SIG-M5 treated with dmso at 0.1 percent for 504 hours (cell line): ENCODE measurements around the gene KAT2A.
"Not testable (repeated sequence)": the region's sequence is repeated elsewhere in the genome, so short reads cannot be mapped to it uniquely, and the experiment has no call there.

Experiments
- DNase-seq: peaks from one replicate; lab custom pipeline; 2025; ENCODE audit not compliant: unreplicated experiment; lab: John Stamatoyannopoulos, UW

The KAT2A gene

GRCh38 chr17:42120770-42121769, at the start of gene KAT2A:
KAT2A (minus strand) TSS chr17:42121367; CDS start chr17:42121304, 63 bp downstream.
- DNase-seq: peak; percentile 83

- no peak for DNase-seq
Measured at GRCh38 chr17:42169351-42169750, 48.2 kb upstream of the KAT2A start.

- DNase-seq: peak; percentile 38
Measured at GRCh38 chr17:42167807-42168206, 46.6 kb upstream of the KAT2A start.

- no peak for DNase-seq
Measured at GRCh38 chr17:42166196-42166763, 45.1 kb upstream of the KAT2A start.

GRCh38 chr17:42165751-42166150, 44.6 kb upstream of the KAT2A start:
- no peak for DNase-seq

GRCh38 chr17:42163696-42164407, 42.7 kb upstream of the KAT2A start:
- no peak for DNase-seq

GRCh38 chr17:42163113-42163512, 41.9 kb upstream of the KAT2A start:
- no peak for DNase-seq

- DNase-seq: no peak
Measured at GRCh38 chr17:42160531-42160910, 39.4 kb upstream of the KAT2A start.

- no peak for DNase-seq
Measured at GRCh38 chr17:42159796-42160530, 38.8 kb upstream of the KAT2A start.

- no peak for DNase-seq
Measured at GRCh38 chr17:42155614-42156045, 34.5 kb upstream of the KAT2A start.

- DNase-seq: peak; percentile 61
Measured at GRCh38 chr17:42153919-42154742, 33.0 kb upstream of the KAT2A start.

- no peak for DNase-seq
Measured at GRCh38 chr17:42146911-42147607, 25.9 kb upstream of the KAT2A start.

- not testable (repeated sequence) for DNase-seq
Measured at GRCh38 chr17:42143138-42143537, 22.0 kb upstream of the KAT2A start.

- no peak for DNase-seq
Measured at GRCh38 chr17:42142371-42142896, 21.3 kb upstream of the KAT2A start.

- no peak for DNase-seq
Measured at GRCh38 chr17:42141382-42141781, 20.2 kb upstream of the KAT2A start.

GRCh38 chr17:42140690-42141089, 19.5 kb upstream of the KAT2A start:
- not testable (repeated sequence) for DNase-seq

GRCh38 chr17:42138749-42139492, 17.8 kb upstream of the KAT2A start:
- no peak for DNase-seq

- DNase-seq: no peak
Measured at GRCh38 chr17:42136654-42137051, 15.5 kb upstream of the KAT2A start.
